HEK293 (cell line): ENCODE measurements around the gene KEL.

Experiments
- KLF16 ChIP-seq: fragments of 450-650 bp; formaldehyde crosslinking; IDR thresholded peaks from 2 replicates; pipeline ENCODE4 v1.5.1; 2017; ENCODE audit warnings: missing biosample characterization, missing genetic modification characterization
- ZNF211 ChIP-seq: fragments of 450-650 bp; formaldehyde crosslinking; IDR thresholded peaks from 2 replicates; pipeline ENCODE4 v1.5.1; 2016; ENCODE audit warnings: low read depth, missing biosample characterization, missing genetic modification characterization
- ZNF274 ChIP-seq, 2 experiments: fragments of 200-500 bp in 1 of 2; fragments of 450-650 bp in 1 of 2; sonication (Bioruptor generic) in 1 of 2; formaldehyde crosslinking in 1 of 2; IDR thresholded peaks; 2 replicates each; pipeline versions ENCODE4 v1.5.1 to v1.6.1; 2014 to 2016; ENCODE audit warnings: borderline replicate concordance in 1 of 2, inconsistent platforms in 1 of 2, low read length in 1 of 2, missing biosample characterization in 1 of 2, missing genetic modification characterization in 1 of 2
- ZNF341 ChIP-seq: fragments of 450-650 bp; formaldehyde crosslinking; IDR thresholded peaks from 2 replicates; pipeline ENCODE4; 2016; ENCODE audit warnings: low read depth, missing biosample characterization, missing genetic modification characterization
- ZNF394 ChIP-seq: fragments of 450-650 bp; formaldehyde crosslinking; IDR thresholded peaks from 2 replicates; pipeline ENCODE4 v1.5.1; 2016; ENCODE audit warnings: missing biosample characterization, missing genetic modification characterization, mild to moderate bottlenecking, moderate library complexity, borderline replicate concordance
- ZNF530 ChIP-seq: fragments of 450-650 bp; formaldehyde crosslinking; IDR thresholded peaks from 2 replicates; pipeline ENCODE4 v1.5.1; 2016; ENCODE audit warnings: low read depth, missing biosample characterization, missing genetic modification characterization
- ZNF560 ChIP-seq: fragments of 450-650 bp; formaldehyde crosslinking; IDR thresholded peaks from 2 replicates; pipeline ENCODE4 v1.5.1; 2017; ENCODE audit warnings: missing biosample characterization, missing genetic modification characterization, borderline replicate concordance
- TF ChIP-seq, protein P1 (sequence below): fragments of 450-650 bp; formaldehyde crosslinking; IDR thresholded peaks from 2 replicates; pipeline ENCODE4 v1.5.1; 2016; ENCODE audit warnings: missing biosample characterization, missing genetic modification characterization, low read depth
- TF ChIP-seq, protein P2 (sequence below): fragments of 450-650 bp; formaldehyde crosslinking; IDR thresholded peaks from 2 replicates; pipeline ENCODE4 v1.5.1; 2016; ENCODE audit warnings: missing biosample characterization, missing genetic modification characterization
- TF ChIP-seq, protein P3 (sequence below): fragments of 450-650 bp; formaldehyde crosslinking; IDR thresholded peaks from 2 replicates; pipeline ENCODE4 v1.5.1; 2016; ENCODE audit warnings: missing biosample characterization, missing genetic modification characterization
- TF ChIP-seq, protein P4 (sequence below): fragments of 450-650 bp; formaldehyde crosslinking; conservative IDR thresholded peaks from 2 replicates; pipeline ENCODE4 v1.5.1; 2016; ENCODE audit warnings: low read depth, missing biosample characterization, missing genetic modification characterization

DNA sequence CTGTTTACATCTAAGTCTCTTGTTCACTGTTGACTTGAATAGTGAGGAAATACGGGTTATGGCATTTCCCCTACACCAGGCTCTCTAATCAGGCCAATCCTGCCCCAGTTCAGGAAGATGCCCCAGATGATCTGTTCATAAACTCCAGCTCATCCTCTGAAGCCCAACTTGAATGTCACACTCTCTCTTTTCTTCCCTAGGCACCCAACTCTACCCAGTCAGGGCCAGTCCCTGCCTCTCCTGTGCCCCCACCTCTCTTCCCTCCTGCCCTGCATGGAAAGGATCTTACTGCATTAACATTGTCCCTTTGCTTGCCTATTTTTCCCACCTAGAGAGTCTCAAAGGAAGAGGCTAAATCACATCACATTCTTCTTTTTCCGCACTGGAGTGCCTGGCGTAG is 66.0 kb downstream of the KEL start:
- TF ChIP-seq ZNF211 (tag by site-specific recombination) (no peak), KLF16 (no peak), ZNF394 (tag by site-specific recombination) (no peak), ZNF341 (tag by site-specific recombination) (no peak), ZNF530 (no peak), ZNF560 (tag by site-specific recombination) (no peak), ZNF274 (IDR thresholded peaks at IDR 0.05; ENCODE audit: low read length) (no peak), ZNF274 (tag by site-specific recombination; IDR thresholded peaks at IDR 0.05; ENCODE audit: borderline replicate concordance) (no peak)
- TF ChIP-seq, protein P1, sequence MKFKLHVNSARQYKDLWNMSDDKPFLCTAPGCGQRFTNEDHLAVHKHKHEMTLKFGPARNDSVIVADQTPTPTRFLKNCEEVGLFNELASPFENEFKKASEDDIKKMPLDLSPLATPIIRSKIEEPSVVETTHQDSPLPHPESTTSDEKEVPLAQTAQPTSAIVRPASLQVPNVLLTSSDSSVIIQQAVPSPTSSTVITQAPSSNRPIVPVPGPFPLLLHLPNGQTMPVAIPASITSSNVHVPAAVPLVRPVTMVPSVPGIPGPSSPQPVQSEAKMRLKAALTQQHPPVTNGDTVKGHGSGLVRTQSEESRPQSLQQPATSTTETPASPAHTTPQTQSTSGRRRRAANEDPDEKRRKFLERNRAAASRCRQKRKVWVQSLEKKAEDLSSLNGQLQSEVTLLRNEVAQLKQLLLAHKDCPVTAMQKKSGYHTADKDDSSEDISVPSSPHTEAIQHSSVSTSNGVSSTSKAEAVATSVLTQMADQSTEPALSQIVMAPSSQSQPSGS (tag by site-specific recombination) = no peak
- TF ChIP-seq, protein P2, sequence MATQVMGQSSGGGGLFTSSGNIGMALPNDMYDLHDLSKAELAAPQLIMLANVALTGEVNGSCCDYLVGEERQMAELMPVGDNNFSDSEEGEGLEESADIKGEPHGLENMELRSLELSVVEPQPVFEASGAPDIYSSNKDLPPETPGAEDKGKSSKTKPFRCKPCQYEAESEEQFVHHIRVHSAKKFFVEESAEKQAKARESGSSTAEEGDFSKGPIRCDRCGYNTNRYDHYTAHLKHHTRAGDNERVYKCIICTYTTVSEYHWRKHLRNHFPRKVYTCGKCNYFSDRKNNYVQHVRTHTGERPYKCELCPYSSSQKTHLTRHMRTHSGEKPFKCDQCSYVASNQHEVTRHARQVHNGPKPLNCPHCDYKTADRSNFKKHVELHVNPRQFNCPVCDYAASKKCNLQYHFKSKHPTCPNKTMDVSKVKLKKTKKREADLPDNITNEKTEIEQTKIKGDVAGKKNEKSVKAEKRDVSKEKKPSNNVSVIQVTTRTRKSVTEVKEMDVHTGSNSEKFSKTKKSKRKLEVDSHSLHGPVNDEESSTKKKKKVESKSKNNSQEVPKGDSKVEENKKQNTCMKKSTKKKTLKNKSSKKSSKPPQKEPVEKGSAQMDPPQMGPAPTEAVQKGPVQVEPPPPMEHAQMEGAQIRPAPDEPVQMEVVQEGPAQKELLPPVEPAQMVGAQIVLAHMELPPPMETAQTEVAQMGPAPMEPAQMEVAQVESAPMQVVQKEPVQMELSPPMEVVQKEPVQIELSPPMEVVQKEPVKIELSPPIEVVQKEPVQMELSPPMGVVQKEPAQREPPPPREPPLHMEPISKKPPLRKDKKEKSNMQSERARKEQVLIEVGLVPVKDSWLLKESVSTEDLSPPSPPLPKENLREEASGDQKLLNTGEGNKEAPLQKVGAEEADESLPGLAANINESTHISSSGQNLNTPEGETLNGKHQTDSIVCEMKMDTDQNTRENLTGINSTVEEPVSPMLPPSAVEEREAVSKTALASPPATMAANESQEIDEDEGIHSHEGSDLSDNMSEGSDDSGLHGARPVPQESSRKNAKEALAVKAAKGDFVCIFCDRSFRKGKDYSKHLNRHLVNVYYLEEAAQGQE = no peak
- TF ChIP-seq, protein P3, sequence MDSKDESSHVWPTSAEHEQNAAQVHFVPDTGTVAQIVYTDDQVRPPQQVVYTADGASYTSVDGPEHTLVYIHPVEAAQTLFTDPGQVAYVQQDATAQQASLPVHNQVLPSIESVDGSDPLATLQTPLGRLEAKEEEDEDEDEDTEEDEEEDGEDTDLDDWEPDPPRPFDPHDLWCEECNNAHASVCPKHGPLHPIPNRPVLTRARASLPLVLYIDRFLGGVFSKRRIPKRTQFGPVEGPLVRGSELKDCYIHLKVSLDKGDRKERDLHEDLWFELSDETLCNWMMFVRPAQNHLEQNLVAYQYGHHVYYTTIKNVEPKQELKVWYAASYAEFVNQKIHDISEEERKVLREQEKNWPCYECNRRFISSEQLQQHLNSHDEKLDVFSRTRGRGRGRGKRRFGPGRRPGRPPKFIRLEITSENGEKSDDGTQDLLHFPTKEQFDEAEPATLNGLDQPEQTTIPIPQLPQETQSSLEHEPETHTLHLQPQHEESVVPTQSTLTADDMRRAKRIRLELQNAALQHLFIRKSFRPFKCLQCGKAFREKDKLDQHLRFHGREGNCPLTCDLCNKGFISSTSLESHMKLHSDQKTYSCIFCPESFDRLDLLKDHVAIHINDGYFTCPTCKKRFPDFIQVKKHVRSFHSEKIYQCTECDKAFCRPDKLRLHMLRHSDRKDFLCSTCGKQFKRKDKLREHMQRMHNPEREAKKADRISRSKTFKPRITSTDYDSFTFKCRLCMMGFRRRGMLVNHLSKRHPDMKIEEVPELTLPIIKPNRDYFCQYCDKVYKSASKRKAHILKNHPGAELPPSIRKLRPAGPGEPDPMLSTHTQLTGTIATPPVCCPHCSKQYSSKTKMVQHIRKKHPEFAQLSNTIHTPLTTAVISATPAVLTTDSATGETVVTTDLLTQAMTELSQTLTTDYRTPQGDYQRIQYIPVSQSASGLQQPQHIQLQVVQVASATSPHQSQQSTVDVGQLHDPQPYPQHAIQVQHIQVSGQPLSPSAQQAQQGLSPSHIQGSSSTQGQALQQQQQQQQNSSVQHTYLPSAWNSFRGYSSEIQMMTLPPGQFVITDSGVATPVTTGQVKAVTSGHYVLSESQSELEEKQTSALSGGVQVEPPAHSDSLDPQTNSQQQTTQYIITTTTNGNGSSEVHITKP (tag by site-specific recombination) = no peak
- TF ChIP-seq, protein P4, sequence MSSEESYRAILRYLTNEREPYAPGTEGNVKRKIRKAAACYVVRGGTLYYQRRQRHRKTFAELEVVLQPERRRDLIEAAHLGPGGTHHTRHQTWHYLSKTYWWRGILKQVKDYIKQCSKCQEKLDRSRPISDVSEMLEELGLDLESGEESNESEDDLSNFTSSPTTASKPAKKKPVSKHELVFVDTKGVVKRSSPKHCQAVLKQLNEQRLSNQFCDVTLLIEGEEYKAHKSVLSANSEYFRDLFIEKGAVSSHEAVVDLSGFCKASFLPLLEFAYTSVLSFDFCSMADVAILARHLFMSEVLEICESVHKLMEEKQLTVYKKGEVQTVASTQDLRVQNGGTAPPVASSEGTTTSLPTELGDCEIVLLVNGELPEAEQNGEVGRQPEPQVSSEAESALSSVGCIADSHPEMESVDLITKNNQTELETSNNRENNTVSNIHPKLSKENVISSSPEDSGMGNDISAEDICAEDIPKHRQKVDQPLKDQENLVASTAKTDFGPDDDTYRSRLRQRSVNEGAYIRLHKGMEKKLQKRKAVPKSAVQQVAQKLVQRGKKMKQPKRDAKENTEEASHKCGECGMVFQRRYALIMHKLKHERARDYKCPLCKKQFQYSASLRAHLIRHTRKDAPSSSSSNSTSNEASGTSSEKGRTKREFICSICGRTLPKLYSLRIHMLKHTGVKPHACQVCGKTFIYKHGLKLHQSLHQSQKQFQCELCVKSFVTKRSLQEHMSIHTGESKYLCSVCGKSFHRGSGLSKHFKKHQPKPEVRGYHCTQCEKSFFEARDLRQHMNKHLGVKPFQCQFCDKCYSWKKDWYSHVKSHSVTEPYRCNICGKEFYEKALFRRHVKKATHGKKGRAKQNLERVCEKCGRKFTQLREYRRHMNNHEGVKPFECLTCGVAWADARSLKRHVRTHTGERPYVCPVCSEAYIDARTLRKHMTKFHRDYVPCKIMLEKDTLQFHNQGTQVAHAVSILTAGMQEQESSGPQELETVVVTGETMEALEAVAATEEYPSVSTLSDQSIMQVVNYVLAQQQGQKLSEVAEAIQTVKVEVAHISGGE = no peak
